DOHH2 (cell line): ENCODE measurements around the gene TCOF1.

Source experiments
- CTCF ChIP-seq: fragments of 200-600 bp; sonication (generic); IDR thresholded peaks from one replicate; pipeline ENCODE4 v1.5.1; 2014; ENCODE audit warnings: antibody characterized with exemption, mild to moderate bottlenecking, low read depth, low read length; ENCODE audit not compliant: poor library complexity, severe bottlenecking
- EZH2phosphoT487 ChIP-seq: fragments of 200-600 bp; sonication (generic); IDR thresholded peaks from 2 replicates; pipeline ENCODE4 v1.6.1; 2017; ENCODE audit warnings: borderline replicate concordance, mild to moderate bottlenecking, antibody characterized with exemption, low read length, moderate library complexity, mixed read lengths

GRCh38 chr5:150399524-150400211 lies 42.2 kb downstream of the TCOF1 start:
- TF ChIP-seq CTCF, result no peak
- no peak for TF ChIP-seq EZH2phosphoT487
